HUES6 (cell line): Measurements from ENCODE around the gene EOMES.
A peak's percentile ranks its signal among the peaks of the same experiment; 100 is the strongest.

Experiments
- H3K27ac ChIP-seq: 2 replicates; pipeline ENCODE4 v1.7.0; 2013; ENCODE audit warnings: low read depth, mild to moderate bottlenecking, low read length, inconsistent platforms
- H3K27me3 ChIP-seq: 2 replicates; pipeline ENCODE4 v1.6.1; 2013; ENCODE audit warnings: low read length; ENCODE audit not compliant: control insufficient read depth, insufficient read depth
- H3K36me3 ChIP-seq: 2 replicates; pipeline ENCODE4 v1.6.1; 2013; ENCODE audit warnings: low read length; ENCODE audit not compliant: control insufficient read depth, insufficient read depth
- H3K4me1 ChIP-seq: 2 replicates; pipeline ENCODE4 v1.6.1; 2013; ENCODE audit warnings: low read length; ENCODE audit not compliant: control insufficient read depth, insufficient read depth
- H3K4me3 ChIP-seq: 2 replicates; pipeline ENCODE4 v1.5.1; 2013; ENCODE audit warnings: low read depth, low read length
- H3K9ac ChIP-seq: one replicate; pipeline ENCODE4 v1.6.1; 2013; ENCODE audit warnings: mild to moderate bottlenecking, low read length
- H3K9me3 ChIP-seq: 2 replicates; pipeline ENCODE4 v1.6.1; 2013; ENCODE audit warnings: low read depth, low read length; ENCODE audit not compliant: control insufficient read depth, insufficient read depth

Gene EOMES

DNA sequence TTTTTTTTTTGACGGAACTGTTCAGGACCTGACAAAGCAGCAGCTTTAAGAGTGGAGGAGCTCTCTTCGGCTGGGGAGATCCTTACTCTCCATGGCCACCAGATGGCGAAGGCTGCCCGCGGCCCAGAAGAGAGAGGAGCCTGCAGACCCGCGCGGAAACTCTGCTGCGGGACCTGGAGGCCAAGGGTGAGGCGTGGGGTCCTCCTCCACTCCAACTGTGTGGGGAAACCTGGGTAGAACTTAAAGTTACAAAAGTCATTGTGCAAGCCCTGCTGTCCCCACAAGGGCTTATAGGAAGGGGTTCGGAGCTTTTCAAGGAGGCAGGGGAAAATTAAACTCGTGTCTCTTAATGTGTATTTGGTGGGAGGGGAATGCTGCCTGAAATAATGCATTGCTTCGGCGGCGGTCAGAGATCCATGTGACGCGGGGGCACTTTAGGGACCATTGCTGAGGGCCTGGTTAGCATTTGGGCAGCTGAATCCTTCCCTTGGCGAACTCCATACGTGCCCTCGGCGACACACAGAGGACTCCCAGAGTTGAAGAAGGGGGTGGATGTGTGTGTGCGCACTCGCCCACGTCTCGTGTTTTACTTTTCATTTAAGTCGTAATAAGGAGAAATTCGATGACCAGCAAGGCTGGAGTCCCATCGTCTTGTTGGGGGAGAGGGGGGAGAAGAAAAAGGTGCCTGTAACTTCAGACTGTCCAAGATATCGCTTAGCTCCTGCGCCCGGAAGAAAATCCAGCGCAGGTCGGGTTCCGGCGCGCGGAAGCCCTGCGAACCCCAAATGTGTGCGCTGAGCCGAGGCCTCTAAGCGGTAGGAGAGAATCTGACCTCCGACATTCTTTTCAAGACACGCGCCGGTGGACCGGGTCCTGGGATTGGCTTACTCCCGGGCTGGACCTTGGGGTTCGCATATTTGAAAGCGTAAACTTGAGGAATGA is 9.7 kb downstream of the EOMES start:
- peak overlapping the region; percentile 61 for H3K9ac ChIP-seq
- H3K4me3 ChIP-seq = peak overlapping the region; percentile 57
- H3K27me3 ChIP-seq = peaks cover 79% of the 10 kb centered on the region
- no peaks in the 10 kb centered on the region for H3K9me3 ChIP-seq
- H3K36me3 ChIP-seq = peaks cover 4% of the 10 kb centered on the region; the same call in 1 of the 2 replicates
- peak overlapping the region; percentile 0; the same call in 1 of the 2 replicates for H3K27ac ChIP-seq
- peaks cover 42% of the 10 kb centered on the region for H3K4me1 ChIP-seq

DNA sequence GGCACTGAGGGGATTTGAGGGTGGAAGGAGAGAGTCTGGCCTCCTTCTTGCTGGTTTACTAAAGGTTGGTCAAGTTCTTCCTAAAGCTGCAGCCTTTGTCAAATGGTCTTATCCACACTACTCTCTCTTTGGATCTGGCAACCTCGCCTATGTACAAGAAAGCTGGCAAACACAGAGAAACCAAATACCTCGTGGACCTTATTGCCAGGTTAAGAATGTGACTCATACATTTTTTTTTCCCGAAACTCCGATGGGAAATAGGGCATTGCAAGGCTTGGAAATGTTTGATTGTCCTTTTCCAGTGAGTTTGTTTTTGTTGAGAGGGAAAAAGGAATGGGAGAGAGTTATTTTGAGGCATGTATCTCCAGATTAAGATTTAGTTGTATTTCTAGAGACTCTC is 13.9 kb downstream of the EOMES start:
- no peaks in the 10 kb centered on the region for H3K9me3 ChIP-seq
- H3K27me3 ChIP-seq = peaks cover 38% of the 10 kb centered on the region
- no peak overlapping the region for H3K27ac ChIP-seq
- H3K4me3 ChIP-seq = no peak overlapping the region
- no peaks in the 10 kb centered on the region for H3K36me3 ChIP-seq
- H3K9ac ChIP-seq = no peak overlapping the region
- H3K4me1 ChIP-seq = 0 out of 2 replicates have a peak, but pooled peaks cover 7% of the 10 kb centered on the region

DNA sequence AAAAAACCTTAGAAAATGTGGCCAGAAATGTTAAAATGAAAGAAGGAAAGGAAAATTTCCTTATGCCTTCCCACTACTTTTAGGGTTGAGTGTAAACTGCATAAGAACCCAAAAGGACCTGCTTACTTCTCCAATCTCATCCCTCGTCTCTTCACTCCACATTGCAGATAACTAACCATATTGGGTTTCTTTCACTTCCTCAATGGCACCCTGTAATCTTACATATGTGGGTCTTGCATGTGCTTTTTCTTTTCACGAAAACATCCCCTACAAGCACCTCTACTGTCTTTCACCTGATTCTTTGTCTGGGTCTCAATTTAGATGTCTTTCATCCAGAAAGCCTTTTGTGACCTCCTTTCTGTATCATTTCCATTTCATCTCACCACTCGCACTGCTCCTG is 23.1 kb downstream of the EOMES start:
- Histone ChIP-seq H3K27ac (no peak overlapping the region), H3K9ac (no peak overlapping the region), H3K36me3 (no peaks in the 10 kb centered on the region), H3K4me3 (no peak overlapping the region), H3K9me3 (no peaks in the 10 kb centered on the region), H3K27me3 (no peaks in the 10 kb centered on the region), H3K4me1 (no peaks in the 10 kb centered on the region)

DNA sequence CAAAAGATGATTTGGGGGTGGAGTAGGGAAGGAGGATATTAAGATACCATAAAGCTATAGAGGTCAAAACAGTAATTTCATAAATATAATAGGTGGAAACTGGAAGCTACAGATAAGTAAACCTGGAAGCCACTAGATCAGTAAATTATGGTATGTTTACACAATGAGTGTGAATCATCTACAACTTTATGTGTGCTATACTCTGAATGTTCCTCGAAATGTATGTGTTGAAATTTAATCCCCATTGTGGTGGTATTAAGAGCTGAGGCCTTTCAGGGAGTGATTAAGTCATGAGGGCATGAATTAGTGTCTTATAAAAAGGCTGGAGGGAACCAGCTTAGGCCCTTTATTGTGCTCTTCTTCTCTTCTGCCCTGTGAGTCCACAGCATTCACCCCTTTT is 25.2 kb downstream of the EOMES start:
- H3K9ac ChIP-seq = no peak overlapping the region
- H3K27me3 ChIP-seq = no peaks in the 10 kb centered on the region
- H3K4me1 ChIP-seq = no peaks in the 10 kb centered on the region
- H3K9me3 ChIP-seq = no peaks in the 10 kb centered on the region
- H3K36me3 ChIP-seq = no peaks in the 10 kb centered on the region
- no peak overlapping the region for H3K27ac ChIP-seq
- no peak overlapping the region for H3K4me3 ChIP-seq

DNA sequence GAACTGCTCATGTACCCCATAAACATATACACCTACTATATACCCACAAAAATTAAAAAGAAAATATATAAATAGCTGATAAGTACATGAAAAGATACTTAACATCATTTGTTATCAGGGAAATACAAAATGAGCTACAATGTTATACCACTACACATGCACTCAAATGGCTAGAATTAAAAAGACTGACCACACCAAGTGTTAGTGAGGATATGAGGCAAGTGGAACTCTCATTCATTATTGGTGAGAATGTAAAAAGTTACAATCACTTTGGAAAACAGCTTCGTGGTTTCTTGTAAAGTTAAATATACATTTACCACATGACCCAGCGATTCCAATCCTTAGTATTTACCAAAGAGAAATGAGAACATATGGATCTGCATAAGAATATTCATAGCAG is 26.5 kb downstream of the EOMES start:
- Histone ChIP-seq H3K4me3 (no peak overlapping the region), H3K27ac (no peak overlapping the region), H3K4me1 (no peaks in the 10 kb centered on the region), H3K9me3 (no peaks in the 10 kb centered on the region), H3K36me3 (no peaks in the 10 kb centered on the region), H3K9ac (no peak overlapping the region), H3K27me3 (no peaks in the 10 kb centered on the region)

DNA sequence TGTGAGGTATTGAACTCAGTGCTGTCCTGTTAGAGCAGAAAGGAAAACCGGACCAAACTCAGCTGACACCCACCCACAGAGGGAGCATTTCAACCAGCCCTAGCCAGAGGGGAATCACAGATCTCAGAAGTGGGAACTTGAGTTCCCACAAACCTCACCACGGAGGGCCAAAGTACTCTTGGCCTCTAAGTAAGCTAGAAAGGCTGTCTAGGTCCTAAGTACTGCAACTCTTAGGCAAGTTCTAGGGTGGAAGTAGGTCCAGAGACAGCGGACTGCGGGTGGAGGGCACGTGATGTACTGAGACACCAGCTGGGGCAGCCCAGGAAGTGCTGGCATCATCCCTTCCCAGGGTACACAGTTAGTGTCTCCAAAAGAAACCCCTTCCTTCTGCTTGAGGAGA is 34.1 kb downstream of the EOMES start:
- Histone ChIP-seq H3K27me3 (no peaks in the 10 kb centered on the region), H3K4me1 (no peaks in the 10 kb centered on the region), H3K9me3 (no peaks in the 10 kb centered on the region)

DNA sequence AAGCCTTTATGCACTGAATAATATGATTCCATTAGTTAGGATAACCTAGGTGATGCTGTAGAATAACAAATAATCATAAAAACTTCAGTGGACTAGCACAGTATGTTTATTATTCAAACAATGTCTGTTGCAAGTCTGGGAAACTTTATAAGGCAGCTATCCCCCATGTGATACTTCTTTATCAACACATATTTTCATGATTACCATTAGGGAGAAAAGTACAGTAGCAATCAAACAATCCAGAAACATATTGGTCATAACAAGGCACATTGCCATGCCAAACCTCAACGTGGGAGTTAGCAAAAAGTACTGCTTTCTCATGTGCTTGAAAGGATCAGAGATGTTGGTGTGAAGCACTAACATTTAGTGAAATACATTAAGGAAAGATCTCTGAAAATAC is 35.5 kb downstream of the EOMES start:
- Histone ChIP-seq H3K4me3 (no peak overlapping the region), H3K36me3 (no peaks in the 10 kb centered on the region), H3K9ac (no peak overlapping the region), H3K27me3 (no peaks in the 10 kb centered on the region), H3K4me1 (no peaks in the 10 kb centered on the region), H3K9me3 (no peaks in the 10 kb centered on the region), H3K27ac (no peak overlapping the region)

More for the DNA sequence above, 34.1 kb downstream of the EOMES start:
- H3K9ac ChIP-seq = no peak overlapping the region
- no peaks in the 10 kb centered on the region for H3K36me3 ChIP-seq
- no peak overlapping the region for H3K4me3 ChIP-seq
- H3K27ac ChIP-seq = no peak overlapping the region

DNA sequence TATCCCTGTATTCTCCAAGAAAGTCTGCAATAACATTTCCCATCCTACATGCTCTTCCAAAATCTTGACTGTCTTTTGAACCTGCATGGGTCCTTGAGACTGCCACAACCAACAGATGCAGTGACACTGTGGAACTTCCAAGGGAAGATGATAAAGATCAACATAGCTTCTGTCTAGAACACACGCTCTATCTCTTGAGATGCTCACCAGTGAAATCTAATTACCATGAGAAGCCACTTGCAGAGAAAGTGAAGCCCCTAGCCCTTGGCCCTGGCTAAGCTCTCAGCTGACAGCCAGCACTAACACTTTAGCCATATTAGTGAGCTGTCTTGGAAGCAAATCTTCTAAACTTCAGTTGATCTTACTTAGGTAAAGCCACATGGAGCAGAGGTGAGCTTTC is 36.6 kb downstream of the EOMES start:
- H3K9me3 ChIP-seq = no peaks in the 10 kb centered on the region
- no peak overlapping the region for H3K9ac ChIP-seq
- peaks cover 6% of the 10 kb centered on the region for H3K4me1 ChIP-seq

DNA sequence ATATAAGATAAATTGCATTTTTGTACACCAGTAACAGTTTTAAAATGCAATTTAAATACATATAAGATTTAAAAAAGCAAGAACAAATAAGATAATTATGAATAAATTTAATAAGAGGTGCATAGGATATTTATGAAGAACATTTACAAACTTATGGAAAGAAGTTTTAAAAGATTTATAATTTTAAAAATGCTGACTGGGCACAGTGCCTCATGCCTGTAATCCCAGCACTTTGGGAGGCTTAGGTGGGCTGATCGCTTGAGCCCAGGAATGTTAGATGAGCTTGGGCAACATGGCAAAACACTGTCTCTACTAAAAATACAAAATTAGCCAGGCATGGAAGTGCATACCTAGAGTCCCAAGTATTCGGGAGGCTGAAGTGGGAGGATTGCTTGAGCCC is 37.8 kb downstream of the EOMES start:
- no peak overlapping the region for H3K27ac ChIP-seq
- no peaks in the 10 kb centered on the region for H3K9me3 ChIP-seq
- no peaks in the 10 kb centered on the region for H3K36me3 ChIP-seq
- H3K27me3 ChIP-seq = no peaks in the 10 kb centered on the region
- no peak overlapping the region for H3K4me3 ChIP-seq
- H3K4me1 ChIP-seq = peaks cover 9% of the 10 kb centered on the region
- no peak overlapping the region for H3K9ac ChIP-seq

More for the DNA sequence above, 36.6 kb downstream of the EOMES start:
- Histone ChIP-seq H3K36me3 (no peaks in the 10 kb centered on the region), H3K27me3 (no peaks in the 10 kb centered on the region), H3K4me3 (no peak overlapping the region), H3K27ac (no peak overlapping the region)

DNA sequence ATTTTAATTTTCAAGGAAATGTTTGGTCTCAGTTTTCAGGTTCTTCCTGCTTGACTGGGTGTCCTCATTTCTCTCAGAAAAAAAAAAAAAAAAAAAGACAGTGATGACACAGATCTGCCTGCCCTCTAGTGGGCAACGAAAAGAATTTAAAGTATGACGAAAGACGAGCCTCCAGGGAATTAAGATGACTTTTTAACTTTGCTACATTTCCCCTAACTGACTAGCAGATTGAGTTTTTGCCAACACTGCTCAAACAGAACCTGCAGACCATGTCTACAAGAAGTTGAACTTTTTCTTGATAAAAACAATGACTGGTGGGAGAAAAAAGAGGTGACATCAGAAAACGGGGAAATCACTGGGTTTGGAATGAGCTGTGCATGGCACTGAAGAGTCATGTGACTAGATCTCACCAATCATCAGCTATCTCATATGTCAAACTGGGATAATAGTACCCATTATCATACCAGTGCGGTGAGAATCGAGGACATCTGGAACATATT is 40.8 kb downstream of the EOMES start:
- H3K4me1 ChIP-seq = peaks cover 9% of the 10 kb centered on the region
- H3K36me3 ChIP-seq = no peaks in the 10 kb centered on the region
- H3K27ac ChIP-seq = peak overlapping the region; percentile 65
- no peaks in the 10 kb centered on the region for H3K27me3 ChIP-seq
- no peaks in the 10 kb centered on the region for H3K9me3 ChIP-seq
- H3K9ac ChIP-seq = peak overlapping the region; percentile 41
- H3K4me3 ChIP-seq = peak overlapping the region; percentile 40

DNA sequence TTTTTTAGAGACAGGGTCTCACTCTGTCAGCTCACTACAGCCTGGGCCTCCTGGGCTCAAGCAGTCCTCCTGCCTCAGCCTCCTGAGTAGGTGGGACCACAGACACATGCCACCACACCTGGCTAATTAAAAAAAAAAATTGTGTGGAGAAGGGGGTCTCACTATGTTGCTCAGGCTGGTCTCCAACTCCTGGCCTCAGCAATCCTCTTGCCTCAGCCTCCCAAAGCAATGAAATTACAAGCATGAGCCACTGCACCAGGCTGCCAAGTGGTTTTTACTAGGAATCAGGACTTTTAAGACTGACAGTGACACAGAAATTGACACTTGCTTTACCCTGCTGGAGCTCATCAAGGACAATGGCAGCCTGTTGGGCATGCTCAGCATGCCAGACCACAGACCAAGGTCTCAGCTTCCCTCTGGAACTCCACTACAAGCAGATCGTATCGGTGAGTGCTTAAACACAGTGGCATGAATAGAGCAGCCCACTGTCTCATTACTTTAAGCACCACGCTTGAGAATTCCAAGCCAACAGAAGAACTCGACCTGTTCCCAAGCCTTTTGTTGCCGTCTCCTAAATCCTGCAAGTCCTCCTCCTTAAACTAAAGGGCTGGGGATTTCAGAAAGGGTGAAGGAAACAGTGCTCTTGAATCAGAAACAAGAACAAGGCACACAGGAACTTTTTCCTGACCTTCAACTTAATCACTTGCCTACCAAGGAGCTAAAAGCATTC is 41.4 kb downstream of the EOMES start:
- H3K4me1 ChIP-seq = peaks cover 9% of the 10 kb centered on the region
- peak overlapping the region; percentile 41 for H3K9ac ChIP-seq
- no peaks in the 10 kb centered on the region for H3K9me3 ChIP-seq
- H3K4me3 ChIP-seq = peak overlapping the region; percentile 40
- H3K27ac ChIP-seq = peak overlapping the region; percentile 65
- H3K27me3 ChIP-seq = no peaks in the 10 kb centered on the region
- H3K36me3 ChIP-seq = no peaks in the 10 kb centered on the region
